ENCODE results near the gene ABHD10.

ABHD10 gene

GRCh38 chr3:112013058-112013783 is 34.4 kb downstream of the ABHD10 start:
- Histone ChIP-seq H2BK5ac (ENCODE audit: low read depth, low read length, poor library complexity) (no peak overlapping the region), H3K18ac (ENCODE audit: low read length) (no peak overlapping the region), H3K79me2 (ENCODE audit: control insufficient read depth, insufficient read depth, low read length, poor library complexity) (no peaks in the 10 kb centered on the region), H3K9ac (ENCODE audit: low read length) (no peak overlapping the region), H3K4me2 (ENCODE audit: low read length) (no peak overlapping the region), H2AK5ac (ENCODE audit: low read length) (no peak overlapping the region), H3K4ac (ENCODE audit: low read depth, low read length) (no peak overlapping the region), H3K23ac (ENCODE audit: low read length) (no peak overlapping the region), H3K14ac (ENCODE audit: low read length) (no peak overlapping the region), H3K79me1 (ENCODE audit: low read length) (no peaks in the 10 kb centered on the region), H3K4me3 (ENCODE audit: low read depth, low read length) (no peak overlapping the region), H2BK12ac (ENCODE audit: low read length) (no peak overlapping the region), H3K9me3 (ENCODE audit: insufficient read depth, low read depth, low read length) (no peaks in the 10 kb centered on the region), H3K36me3 (ENCODE audit: control insufficient read depth in 1 of 2, insufficient read depth in 2 of 2, low read length in 2 of 2) (no peaks in the 10 kb centered on the region), H2AFZ (ENCODE audit: insufficient read depth, low read length, poor library complexity) (no peak overlapping the region), H4K91ac (ENCODE audit: low read depth, low read length) (no peak overlapping the region), H2BK120ac (ENCODE audit: insufficient read depth, low read length, poor library complexity) (no peak overlapping the region), H3K27ac (ENCODE audit: low read depth, low read length) (no peak overlapping the region), H3K4me1 (ENCODE audit: control insufficient read depth in 1 of 2, insufficient read depth in 2 of 2, low read length in 2 of 2) (no peaks in the 10 kb centered on the region), H4K8ac (ENCODE audit: low read depth, low read length) (no peak overlapping the region), H3K27me3 (ENCODE audit: insufficient read depth, low read length) (no peaks in the 10 kb centered on the region), H4K12ac (ENCODE audit: low read depth, low read length) (no peak overlapping the region)
- DNase-seq, result peak; percentile 48 to 75
- WGBS (ENCODE audit: extremely low coverage, insufficient coverage, insufficient read length), result no CpG with 5 or more reads among the region's 19 CpGs

DNA sequence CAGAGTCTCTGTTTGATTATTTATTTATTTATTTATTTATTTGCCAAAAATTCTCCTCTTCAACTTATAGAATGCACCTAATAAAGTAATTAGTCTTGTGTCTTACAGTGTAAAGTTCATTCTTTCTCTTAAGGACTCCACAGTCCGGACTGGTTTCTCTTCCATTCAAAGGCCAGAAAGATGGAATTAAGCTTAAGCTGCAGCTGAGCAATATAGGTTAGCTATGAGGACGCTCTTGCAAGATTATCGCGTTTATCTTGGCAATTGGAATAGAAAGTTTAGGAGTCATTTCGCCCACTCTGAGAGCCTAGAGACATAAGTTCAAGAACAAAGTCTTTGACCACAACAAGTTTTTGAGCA is 34.9 kb downstream of the ABHD10 start:
- H4K8ac ChIP-seq (ENCODE audit: low read depth, low read length), result no peak overlapping the region
- H3K27ac ChIP-seq (ENCODE audit: low read depth, low read length), result no peak overlapping the region
- H3K36me3 ChIP-seq (ENCODE audit: control insufficient read depth in 1 of 2, insufficient read depth in 2 of 2, low read length in 2 of 2), result no peaks in the 10 kb centered on the region
- H3K79me2 ChIP-seq (ENCODE audit: control insufficient read depth, insufficient read depth, low read length, poor library complexity), result no peaks in the 10 kb centered on the region
- H3K9me3 ChIP-seq (ENCODE audit: insufficient read depth, low read depth, low read length), result no peaks in the 10 kb centered on the region
- no peak overlapping the region for H3K9ac ChIP-seq (ENCODE audit: low read length)
- no peak overlapping the region for H3K14ac ChIP-seq (ENCODE audit: low read length)
- no peak overlapping the region for H3K4ac ChIP-seq (ENCODE audit: low read depth, low read length)
- H3K4me1 ChIP-seq (ENCODE audit: control insufficient read depth in 1 of 2, insufficient read depth in 2 of 2, low read length in 2 of 2), result no peaks in the 10 kb centered on the region
- no peak overlapping the region for H2BK120ac ChIP-seq (ENCODE audit: insufficient read depth, low read length, poor library complexity)
- H3K4me2 ChIP-seq (ENCODE audit: low read length), result no peak overlapping the region
- H4K12ac ChIP-seq (ENCODE audit: low read depth, low read length), result no peak overlapping the region
- no peaks in the 10 kb centered on the region for H3K27me3 ChIP-seq (ENCODE audit: insufficient read depth, low read length)
- no peak overlapping the region for H2BK12ac ChIP-seq (ENCODE audit: low read length)
- H3K79me1 ChIP-seq (ENCODE audit: low read length), result no peaks in the 10 kb centered on the region
- H3K18ac ChIP-seq (ENCODE audit: low read length), result no peak overlapping the region
- no peak overlapping the region for H2AK5ac ChIP-seq (ENCODE audit: low read length)
- H3K23ac ChIP-seq (ENCODE audit: low read length), result no peak overlapping the region
- WGBS (ENCODE audit: extremely low coverage, insufficient coverage, insufficient read length), result no CpG with 5 or more reads among the region's 5 CpGs
- H4K91ac ChIP-seq (ENCODE audit: low read depth, low read length), result no peak overlapping the region
- no peak overlapping the region for H3K4me3 ChIP-seq (ENCODE audit: low read depth, low read length)
- no peak overlapping the region for H2AFZ ChIP-seq (ENCODE audit: insufficient read depth, low read length, poor library complexity)
- no peak for DNase-seq
- H2BK5ac ChIP-seq (ENCODE audit: low read depth, low read length, poor library complexity), result no peak overlapping the region

- H3K4me1 ChIP-seq (ENCODE audit: control insufficient read depth in 1 of 2, insufficient read depth in 2 of 2, low read length in 2 of 2), result no peaks in the 10 kb centered on the region
- no peak overlapping the region for H3K4me3 ChIP-seq (ENCODE audit: low read depth, low read length)
- no peaks in the 10 kb centered on the region for H3K27me3 ChIP-seq (ENCODE audit: insufficient read depth, low read length)
- H2BK12ac ChIP-seq (ENCODE audit: low read length), result no peak overlapping the region
- H4K12ac ChIP-seq (ENCODE audit: low read depth, low read length), result no peak overlapping the region
- no peak overlapping the region for H4K8ac ChIP-seq (ENCODE audit: low read depth, low read length)
- no peak overlapping the region for H3K4ac ChIP-seq (ENCODE audit: low read depth, low read length)
- H2BK120ac ChIP-seq (ENCODE audit: insufficient read depth, low read length, poor library complexity), result no peak overlapping the region
- no peak overlapping the region for H2AK5ac ChIP-seq (ENCODE audit: low read length)
- H3K79me1 ChIP-seq (ENCODE audit: low read length), result no peaks in the 10 kb centered on the region
- no peak overlapping the region for H3K14ac ChIP-seq (ENCODE audit: low read length)
- H3K18ac ChIP-seq (ENCODE audit: low read length), result no peak overlapping the region
- H3K9ac ChIP-seq (ENCODE audit: low read length), result no peak overlapping the region
- H2BK5ac ChIP-seq (ENCODE audit: low read depth, low read length, poor library complexity), result no peak overlapping the region
- no peak overlapping the region for H3K4me2 ChIP-seq (ENCODE audit: low read length)
- H3K79me2 ChIP-seq (ENCODE audit: control insufficient read depth, insufficient read depth, low read length, poor library complexity), result no peaks in the 10 kb centered on the region
- H2AFZ ChIP-seq (ENCODE audit: insufficient read depth, low read length, poor library complexity), result no peak overlapping the region
- no peaks in the 10 kb centered on the region for H3K9me3 ChIP-seq (ENCODE audit: insufficient read depth, low read depth, low read length)
- H4K91ac ChIP-seq (ENCODE audit: low read depth, low read length), result no peak overlapping the region
- no peak overlapping the region for H3K23ac ChIP-seq (ENCODE audit: low read length)
- no peak overlapping the region for H3K27ac ChIP-seq (ENCODE audit: low read depth, low read length)
- H3K36me3 ChIP-seq (ENCODE audit: control insufficient read depth in 1 of 2, insufficient read depth in 2 of 2, low read length in 2 of 2), result no peaks in the 10 kb centered on the region
- DNase-seq, result no peak
Observed at GRCh38 chr3:112017091-112017490, 38.3 kb downstream of the ABHD10 start.

DNA sequence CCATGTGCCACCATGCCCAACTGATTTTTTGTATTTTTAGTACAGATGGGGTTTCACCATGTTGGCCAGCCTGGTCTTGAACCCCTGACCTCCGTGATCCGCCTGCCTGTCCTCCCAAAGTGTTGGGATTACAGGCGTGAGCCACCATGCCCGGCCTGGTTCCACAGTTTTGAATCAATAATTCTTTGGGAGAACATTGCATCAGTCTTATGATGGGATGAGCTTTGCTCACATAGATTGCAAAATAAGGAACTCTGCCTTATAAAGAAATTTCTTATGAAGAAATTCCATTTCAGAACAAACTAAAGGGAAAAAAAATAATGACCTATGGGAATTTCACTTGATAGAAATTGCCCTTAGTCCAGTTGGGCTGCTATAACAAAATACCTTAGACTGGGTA is 39.9 kb downstream of the ABHD10 start:
- H3K4me1 ChIP-seq (ENCODE audit: control insufficient read depth in 1 of 2, insufficient read depth in 2 of 2, low read length in 2 of 2), result no peaks in the 10 kb centered on the region
- H4K12ac ChIP-seq (ENCODE audit: low read depth, low read length), result no peak overlapping the region
- no peak overlapping the region for H4K91ac ChIP-seq (ENCODE audit: low read depth, low read length)
- no peak overlapping the region for H3K4ac ChIP-seq (ENCODE audit: low read depth, low read length)
- no peak overlapping the region for H2BK5ac ChIP-seq (ENCODE audit: low read depth, low read length, poor library complexity)
- no peaks in the 10 kb centered on the region for H3K27me3 ChIP-seq (ENCODE audit: insufficient read depth, low read length)
- DNase-seq, result no peak
- no peaks in the 10 kb centered on the region for H3K79me1 ChIP-seq (ENCODE audit: low read length)
- H2BK120ac ChIP-seq (ENCODE audit: insufficient read depth, low read length, poor library complexity), result no peak overlapping the region
- no peak overlapping the region for H3K23ac ChIP-seq (ENCODE audit: low read length)
- H3K9ac ChIP-seq (ENCODE audit: low read length), result no peak overlapping the region
- H2AFZ ChIP-seq (ENCODE audit: insufficient read depth, low read length, poor library complexity), result no peak overlapping the region
- H3K4me2 ChIP-seq (ENCODE audit: low read length), result no peak overlapping the region
- no CpG with 5 or more reads among the region's 4 CpGs for WGBS (ENCODE audit: extremely low coverage, insufficient coverage, insufficient read length)
- H4K8ac ChIP-seq (ENCODE audit: low read depth, low read length), result no peak overlapping the region
- no peaks in the 10 kb centered on the region for H3K79me2 ChIP-seq (ENCODE audit: control insufficient read depth, insufficient read depth, low read length, poor library complexity)
- no peak overlapping the region for H2BK12ac ChIP-seq (ENCODE audit: low read length)
- no peak overlapping the region for H3K18ac ChIP-seq (ENCODE audit: low read length)
- H3K36me3 ChIP-seq (ENCODE audit: control insufficient read depth in 1 of 2, insufficient read depth in 2 of 2, low read length in 2 of 2), result no peaks in the 10 kb centered on the region
- H3K9me3 ChIP-seq (ENCODE audit: insufficient read depth, low read depth, low read length), result no peaks in the 10 kb centered on the region
- H3K4me3 ChIP-seq (ENCODE audit: low read depth, low read length), result no peak overlapping the region
- H3K27ac ChIP-seq (ENCODE audit: low read depth, low read length), result no peak overlapping the region
- no peak overlapping the region for H3K14ac ChIP-seq (ENCODE audit: low read length)
- H2AK5ac ChIP-seq (ENCODE audit: low read length), result no peak overlapping the region

Measured in trophoblast cell (in vitro differentiated cells and primary cell).